PC-9 (cell line): ENCODE measurements around the gene GPR137B. TPM values are rescaled to one million over a fixed set of nuclear protein-coding genes. Genes with fewer than 3 reads are reported as not detected.

Source experiments
- BruUV-seq: library from RNA; stranded (reverse); fragments of 400-500 nt; replicated peaks from 2 replicates; lab custom pipeline; 2021; lab: Mats Ljungman, UMichigan
- CTCF ChIA-PET: fragments of 300-600 bp; sonication (Branson Sonifier 250); formaldehyde crosslinking; loops from one replicate; lab custom pipeline; 2022; ENCODE audit warnings: antibody characterized with exemption; lab: Charles Lee
- POLR2A ChIA-PET: fragments of 300-600 bp; sonication (Branson Sonifier 250); formaldehyde crosslinking; loops from one replicate; lab custom pipeline; 2022; ENCODE audit warnings: antibody characterized with exemption; ENCODE audit not compliant: unreplicated experiment; lab: Charles Lee
- DNase-seq, 2 experiments: peaks; one replicate each; pipeline versions ENCODE4 v3.0.0 to v3.0.0-alpha.2; 2015 to 2022; ENCODE audit warnings: mixed read lengths in 1 of 2
- H2AFZ ChIP-seq: fragments of 200-600 bp; sonication (generic); 2 replicates; pipeline ENCODE4 v1.8.1; 2017; ENCODE audit warnings: antibody characterized with exemption
- H3F3A ChIP-seq: fragments of 200-600 bp; sonication (generic); 2 replicates; pipeline ENCODE4 v1.8.1; 2017; ENCODE audit warnings: antibody characterized with exemption, mild to moderate bottlenecking, low read depth; ENCODE audit not compliant: insufficient read depth
- H3K27ac ChIP-seq: fragments of 200-600 bp; sonication (generic); 2 replicates; pipeline ENCODE4 v1.6.1; 2016; ENCODE audit warnings: mixed run types
- H3K27me3 ChIP-seq: fragments of 200-600 bp; sonication (generic); 2 replicates; pipeline ENCODE4 v1.6.1; 2016; ENCODE audit warnings: low read depth, mixed run types; ENCODE audit not compliant: insufficient read depth
- H3K36me3 ChIP-seq: fragments of 200-600 bp; sonication (generic); 2 replicates; pipeline ENCODE4 v1.6.1; 2016; ENCODE audit warnings: low read depth, mixed run types
- H3K4me1 ChIP-seq: fragments of 200-600 bp; sonication (generic); replicated peaks from 2 replicates; pipeline ENCODE4 v1.6.1; 2016; ENCODE audit warnings: mixed run types; ENCODE audit not compliant: insufficient read depth
- H3K4me2 ChIP-seq: fragments of 200-600 bp; sonication (generic); 2 replicates; pipeline ENCODE4 v1.6.1; 2017; ENCODE audit warnings: mixed run types
- H3K4me3 ChIP-seq: fragments of 200-600 bp; sonication (generic); 2 replicates; pipeline ENCODE4 v1.6.1; 2016; ENCODE audit warnings: mixed run types
- H3K79me2 ChIP-seq: fragments of 200-600 bp; sonication (generic); 2 replicates; pipeline ENCODE4 v1.6.1; 2017; ENCODE audit warnings: low read depth, mixed run types
- H3K9me2 ChIP-seq: fragments of 200-600 bp; sonication (generic); 2 replicates; pipeline ENCODE4 v1.8.1; 2017; ENCODE audit warnings: mild to moderate bottlenecking; ENCODE audit not compliant: insufficient read depth
- H3K9me3 ChIP-seq: fragments of 200-600 bp; sonication (generic); 2 replicates; pipeline ENCODE4 v1.8.1; 2016; ENCODE audit warnings: low read depth; ENCODE audit not compliant: insufficient read depth
- H4K20me1 ChIP-seq: fragments of 200-600 bp; sonication (generic); 2 replicates; pipeline ENCODE4 v1.8.1; 2017; ENCODE audit not compliant: insufficient read depth
- CTCF ChIP-seq: fragments of 200-600 bp; sonication (generic); conservative IDR thresholded peaks from 2 replicates; pipeline ENCODE4 v1.6.1; 2017; ENCODE audit warnings: mixed run types, antibody characterized with exemption, mild to moderate bottlenecking, moderate library complexity
- EZH2 ChIP-seq: fragments of 200-600 bp; sonication (generic); IDR thresholded peaks from 2 replicates; pipeline ENCODE4 v1.8.0; 2017; ENCODE audit warnings: antibody characterized with exemption, low read depth
- intact Hi-C: fragments of 100-400 bp; cut with micrococcal nuclease; formaldehyde crosslinking; loops from one replicate; pipeline ENCODE4 v1.10.0; 2022; ENCODE audit not compliant: unreplicated experiment
- total RNA-seq: library from RNA; stranded (reverse); gene quantifications from 2 replicates; pipeline ENCODE4 v1.2.3, GENCODE V29; 2021

GPR137B gene
- total RNA-seq, 1 experiment from 2014 or later, result not detected

GRCh38 chr1:236129306-236129705, 13.0 kb upstream of the GPR137B start:
- no TSS peak for BruUV-seq
- H3K27ac ChIP-seq, result no peak overlapping the region
- no peak for TF ChIP-seq EZH2
- H3K27me3 ChIP-seq, result peaks cover 18% of the 10 kb centered on the region
- no peaks in the 10 kb centered on the region for H3K4me1 ChIP-seq
- no peak overlapping the region for H2AFZ ChIP-seq
- ChIA-PET CTCF (no interaction called here), POLR2A (no interaction called here)
- no peak for DNase-seq
- H3K9me2 ChIP-seq, result no peaks in the 10 kb centered on the region
- H3K79me2 ChIP-seq, result no peaks in the 10 kb centered on the region
- intact Hi-C loops, result no loop called here
- no peaks in the 10 kb centered on the region for H3F3A ChIP-seq
- H3K4me3 ChIP-seq, result no peak overlapping the region
- H3K4me2 ChIP-seq, result no peak overlapping the region
- H3K9me3 ChIP-seq, result no peaks in the 10 kb centered on the region
- no peaks in the 10 kb centered on the region for H4K20me1 ChIP-seq
- no peaks in the 10 kb centered on the region for H3K36me3 ChIP-seq

- H3K4me3 ChIP-seq, result no peak overlapping the region
- no peaks in the 10 kb centered on the region for H3K36me3 ChIP-seq
- no peaks in the 10 kb centered on the region for H4K20me1 ChIP-seq
- H3K4me2 ChIP-seq, result no peak overlapping the region
- no peaks in the 10 kb centered on the region for H3K79me2 ChIP-seq
- peaks cover 24% of the 10 kb centered on the region for H3K27me3 ChIP-seq
- DNase-seq, result no peak
- H3K27ac ChIP-seq, result no peak overlapping the region
- no peaks in the 10 kb centered on the region for H3F3A ChIP-seq
- BruUV-seq, result no TSS peak
- H3K9me2 ChIP-seq, result no peaks in the 10 kb centered on the region
- no peaks in the 10 kb centered on the region for H3K9me3 ChIP-seq
- H3K4me1 ChIP-seq, result no peaks in the 10 kb centered on the region
- intact Hi-C loops, result no loop called here
- no peak for TF ChIP-seq CTCF
- no peak for TF ChIP-seq EZH2
- POLR2A ChIA-PET, result no interaction called here
- no peak overlapping the region for H2AFZ ChIP-seq
- CTCF ChIA-PET, result no interaction called here
Observed at GRCh38 chr1:236130372-236130771, 12.0 kb upstream of the GPR137B start.

GRCh38 chr1:236131916-236132315, 10.4 kb upstream of the GPR137B start:
- no peak for DNase-seq
- Histone ChIP-seq H3K27ac (no peak overlapping the region), H3K79me2 (no peaks in the 10 kb centered on the region), H3K27me3 (peaks cover 32% of the 10 kb centered on the region), H3K9me2 (no peaks in the 10 kb centered on the region), H3K4me1 (no peaks in the 10 kb centered on the region), H3K36me3 (no peaks in the 10 kb centered on the region), H3K4me2 (no peak overlapping the region), H3F3A (no peaks in the 10 kb centered on the region), H3K9me3 (no peaks in the 10 kb centered on the region), H3K4me3 (no peak overlapping the region), H2AFZ (no peak overlapping the region), H4K20me1 (no peaks in the 10 kb centered on the region)
- TF ChIP-seq EZH2 (no peak), CTCF (no peak)
- no TSS peak for BruUV-seq
- intact Hi-C loops, result no loop called here
- ChIA-PET CTCF (no interaction called here), POLR2A (no interaction called here)

- H3K79me2 ChIP-seq, result no peaks in the 10 kb centered on the region
- ChIA-PET POLR2A (no interaction called here), CTCF (no interaction called here)
- no peaks in the 10 kb centered on the region for H3K9me3 ChIP-seq
- BruUV-seq, result no TSS peak
- no peaks in the 10 kb centered on the region for H3K36me3 ChIP-seq
- no peaks in the 10 kb centered on the region for H4K20me1 ChIP-seq
- DNase-seq, result no peak
- TF ChIP-seq EZH2 (no peak), CTCF (no peak)
- no peaks in the 10 kb centered on the region for H3K4me1 ChIP-seq
- H3K27me3 ChIP-seq, result peaks cover 36% of the 10 kb centered on the region
- no peak overlapping the region for H3K27ac ChIP-seq
- no peaks in the 10 kb centered on the region for H3K9me2 ChIP-seq
- no peak overlapping the region for H2AFZ ChIP-seq
- intact Hi-C loops, result no loop called here
- H3K4me3 ChIP-seq, result no peak overlapping the region
- H3K4me2 ChIP-seq, result no peak overlapping the region
- no peaks in the 10 kb centered on the region for H3F3A ChIP-seq
Observed at GRCh38 chr1:236132420-236133046, 9.8 kb upstream of the GPR137B start.
